ENCODE measurements around the gene NUBPL.

DNA sequence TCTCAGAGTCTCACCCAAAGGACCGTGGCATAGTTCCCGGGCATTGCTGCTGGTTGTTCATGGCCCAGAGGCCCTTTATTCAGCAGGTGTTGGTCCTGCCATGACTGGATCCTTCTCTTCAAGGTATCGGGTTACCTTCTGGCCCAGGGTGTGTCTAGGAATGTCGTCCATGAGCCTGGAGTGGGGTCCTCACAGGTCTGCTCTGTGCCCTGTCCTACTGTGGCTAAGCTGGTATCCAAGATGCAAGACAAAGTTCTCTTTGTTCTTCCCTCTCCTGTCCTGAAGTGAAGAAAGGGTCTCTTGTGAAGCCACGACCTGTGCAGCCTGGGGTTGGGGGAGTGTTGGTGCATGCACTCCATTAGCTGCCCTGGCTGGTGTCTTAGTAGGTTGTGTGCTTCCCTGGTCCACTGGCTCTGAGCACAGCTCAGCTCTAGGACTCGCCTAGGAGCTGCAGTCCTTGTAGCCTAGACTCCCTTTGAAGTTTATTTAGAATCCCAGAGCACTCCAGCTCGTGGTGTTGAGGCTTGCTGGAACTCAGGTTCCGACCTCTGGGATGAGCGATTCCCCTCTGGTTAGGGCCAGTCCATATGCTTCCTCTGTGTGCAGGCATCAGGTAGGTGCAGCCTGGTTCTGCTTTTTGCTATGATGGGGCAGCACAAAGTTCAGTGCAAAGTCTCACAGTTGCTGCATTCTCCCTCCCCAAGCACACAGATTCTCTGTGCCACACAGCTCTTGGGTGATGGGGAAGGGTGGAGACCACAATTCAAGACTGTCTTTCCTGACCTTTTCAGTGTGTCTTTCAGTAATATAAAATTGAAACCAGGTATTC lies 117.4 kb downstream of the NUBPL start:
- TF ChIP-seq POLR2A (IDR thresholded peaks at IDR 0.05), result no peak
- TF ChIP-seq, protein P1, sequence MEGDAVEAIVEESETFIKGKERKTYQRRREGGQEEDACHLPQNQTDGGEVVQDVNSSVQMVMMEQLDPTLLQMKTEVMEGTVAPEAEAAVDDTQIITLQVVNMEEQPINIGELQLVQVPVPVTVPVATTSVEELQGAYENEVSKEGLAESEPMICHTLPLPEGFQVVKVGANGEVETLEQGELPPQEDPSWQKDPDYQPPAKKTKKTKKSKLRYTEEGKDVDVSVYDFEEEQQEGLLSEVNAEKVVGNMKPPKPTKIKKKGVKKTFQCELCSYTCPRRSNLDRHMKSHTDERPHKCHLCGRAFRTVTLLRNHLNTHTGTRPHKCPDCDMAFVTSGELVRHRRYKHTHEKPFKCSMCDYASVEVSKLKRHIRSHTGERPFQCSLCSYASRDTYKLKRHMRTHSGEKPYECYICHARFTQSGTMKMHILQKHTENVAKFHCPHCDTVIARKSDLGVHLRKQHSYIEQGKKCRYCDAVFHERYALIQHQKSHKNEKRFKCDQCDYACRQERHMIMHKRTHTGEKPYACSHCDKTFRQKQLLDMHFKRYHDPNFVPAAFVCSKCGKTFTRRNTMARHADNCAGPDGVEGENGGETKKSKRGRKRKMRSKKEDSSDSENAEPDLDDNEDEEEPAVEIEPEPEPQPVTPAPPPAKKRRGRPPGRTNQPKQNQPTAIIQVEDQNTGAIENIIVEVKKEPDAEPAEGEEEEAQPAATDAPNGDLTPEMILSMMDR (IDR thresholded peaks at IDR 0.05), result no peak

All from adrenal gland (tissue), 5 donors.